HG03521 (cell line): Measurements from ENCODE around the gene SERPINE2.
A peak's percentile ranks its signal among the peaks of the same experiment; 100 is the strongest.

Source experiments
- ATAC-seq: cut with Tn5 transposase; IDR thresholded peaks from one replicate; pipeline ENCODE4 v1.9.1; 2021; ENCODE audit warnings: mild to moderate bottlenecking, moderate library complexity; ENCODE audit not compliant: unreplicated experiment

Gene SERPINE2

DNA sequence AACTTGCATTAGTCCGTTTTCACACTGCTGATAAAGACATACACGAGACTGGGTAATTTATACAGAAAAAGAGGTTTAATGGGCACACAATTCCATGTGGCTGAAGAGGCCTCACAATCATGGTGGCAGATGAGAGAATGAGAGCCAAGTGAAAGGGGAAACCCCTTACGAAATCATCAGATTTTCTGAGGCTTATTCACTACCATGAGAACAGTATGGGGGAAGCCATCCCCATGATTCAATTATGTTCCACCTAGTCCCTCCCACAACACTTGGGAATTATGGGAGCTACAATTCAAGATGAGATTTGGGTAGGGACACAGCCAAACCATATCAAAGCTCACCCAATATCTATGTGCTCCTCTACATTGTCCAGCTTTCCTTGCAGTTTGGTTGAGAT lies 16.0 kb upstream of the SERPINE2 start:
- no peak for ATAC-seq

DNA sequence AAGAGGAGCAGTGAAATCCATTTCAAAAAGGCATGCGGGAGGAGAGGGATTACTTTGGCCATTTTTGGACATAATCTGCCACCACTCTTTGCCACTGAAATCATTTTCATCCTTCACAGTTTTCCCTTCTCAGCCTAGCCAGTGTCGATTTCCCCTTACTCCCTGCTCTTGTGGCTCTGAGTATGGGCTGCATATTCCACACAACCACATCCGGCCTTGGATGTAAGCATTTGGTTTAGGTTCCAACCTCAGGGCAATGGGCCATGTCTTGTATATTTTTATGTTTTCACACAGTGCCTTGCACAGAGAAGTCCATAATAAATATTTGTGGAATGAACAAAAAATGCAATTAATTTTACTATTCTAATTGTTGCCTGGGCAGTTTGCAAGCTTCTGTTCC lies 7.7 kb upstream of the SERPINE2 start:
- ATAC-seq, result no peak

DNA sequence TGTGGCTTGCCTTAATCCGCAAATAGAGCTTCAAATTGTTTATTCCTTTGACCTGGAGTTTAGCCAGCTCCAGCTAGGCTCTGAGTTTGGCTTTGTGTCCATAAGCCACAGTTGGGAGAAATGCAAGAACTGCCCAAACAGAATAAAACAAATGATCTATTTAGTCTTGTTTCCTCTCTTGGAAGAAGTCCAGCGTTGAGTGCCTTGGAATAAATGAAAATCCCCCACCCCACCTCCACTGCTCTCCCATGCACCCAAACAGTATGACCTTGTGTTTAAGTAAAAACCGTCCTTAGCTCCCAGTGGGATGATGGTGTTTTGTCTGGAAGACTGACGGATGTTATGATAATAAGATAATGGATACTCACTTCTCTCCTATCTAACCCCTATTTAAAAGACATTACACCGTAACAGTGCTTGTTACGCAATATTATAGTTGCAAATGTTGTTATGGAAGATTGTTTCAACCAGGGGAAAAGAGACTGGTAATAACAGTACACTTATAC lies 3.2 kb upstream of the SERPINE2 start:
- no peak for ATAC-seq

DNA sequence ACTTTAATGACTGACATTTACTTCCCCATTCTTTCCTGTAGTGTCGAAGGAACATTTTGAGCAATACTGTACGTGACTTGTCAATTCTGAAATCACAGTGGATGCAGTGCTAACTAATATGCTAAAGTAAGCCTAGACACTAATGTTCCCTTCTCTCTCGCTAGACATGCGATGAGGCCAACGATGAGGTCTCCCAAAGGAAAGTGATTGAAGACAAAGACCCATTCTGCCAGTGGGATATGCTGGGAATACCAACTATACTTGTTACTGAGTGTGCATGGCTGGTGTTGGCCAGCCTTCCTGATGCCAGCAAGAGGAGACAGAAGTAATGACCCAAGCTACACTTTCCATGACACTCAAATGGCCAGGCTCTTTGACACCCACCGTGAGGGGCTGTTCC lies 2.5 kb upstream of the SERPINE2 start:
- ATAC-seq, result no peak

DNA sequence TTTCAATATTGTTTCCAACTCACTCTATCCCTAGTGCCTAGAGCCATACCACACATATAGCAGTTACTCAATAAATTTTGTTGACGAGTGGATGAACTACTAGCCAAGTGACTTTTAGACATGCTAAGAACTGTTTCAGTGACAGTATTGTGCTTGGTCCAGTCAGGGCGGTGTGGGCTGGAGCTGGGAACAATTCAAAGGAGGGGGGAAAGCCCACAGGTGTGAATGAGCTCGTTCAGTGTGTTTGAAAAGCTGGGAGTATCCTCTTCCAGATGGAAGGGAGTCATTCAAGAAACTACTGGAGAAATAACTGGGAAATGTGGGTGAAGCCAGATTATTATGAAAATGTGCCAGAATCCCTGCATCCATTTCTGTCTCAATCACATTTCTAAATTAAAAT lies 1.7 kb upstream of the SERPINE2 start:
- ATAC-seq, result no peak

DNA sequence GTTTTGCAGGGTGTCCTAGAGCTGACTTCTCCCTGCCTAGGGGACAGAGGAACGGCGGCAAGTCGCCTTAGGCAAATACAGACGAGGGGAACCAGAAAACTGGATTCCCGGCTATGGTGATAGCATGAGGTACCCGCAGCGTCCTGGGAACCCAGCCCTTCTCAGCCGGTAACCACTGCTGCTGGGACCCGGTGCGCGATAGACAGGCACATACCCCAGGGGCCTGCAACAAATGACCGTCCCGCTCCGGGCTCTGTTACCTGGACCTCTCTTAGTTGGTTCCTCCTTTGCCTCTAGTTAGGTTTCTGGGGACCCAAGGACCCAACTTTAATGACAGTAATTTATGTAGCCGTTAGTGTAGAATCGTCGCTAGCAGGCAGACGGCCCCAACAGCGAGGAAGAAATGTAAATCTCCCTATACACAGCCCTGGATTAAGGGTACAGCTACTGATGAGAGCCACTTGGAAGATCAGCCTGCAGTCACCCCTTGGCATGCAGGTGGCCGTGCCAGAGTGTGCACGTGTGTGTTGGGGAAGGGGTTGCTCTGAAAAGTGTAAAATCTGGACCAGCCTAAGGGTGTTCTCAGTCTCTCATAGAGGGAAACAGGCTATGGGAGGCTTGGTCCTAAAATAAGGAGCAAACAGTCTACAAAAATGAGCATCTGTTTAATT lies 819 bp upstream of the SERPINE2 start:
- no peak for ATAC-seq

DNA sequence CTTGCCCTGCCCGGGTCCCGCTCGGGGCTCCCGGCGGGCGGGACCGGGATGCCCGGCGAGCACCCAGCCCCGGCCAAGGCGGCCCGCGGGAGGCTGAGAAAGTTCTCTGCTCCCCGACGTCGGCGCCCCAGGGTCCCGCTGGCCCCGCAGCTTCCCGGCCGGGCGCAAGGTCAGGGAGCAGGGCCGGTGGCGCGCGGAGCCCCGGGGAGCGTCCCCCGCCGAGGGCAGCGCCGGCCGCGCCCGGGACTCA lies 331 bp downstream of the SERPINE2 start:
- peak; percentile 34 for ATAC-seq

DNA sequence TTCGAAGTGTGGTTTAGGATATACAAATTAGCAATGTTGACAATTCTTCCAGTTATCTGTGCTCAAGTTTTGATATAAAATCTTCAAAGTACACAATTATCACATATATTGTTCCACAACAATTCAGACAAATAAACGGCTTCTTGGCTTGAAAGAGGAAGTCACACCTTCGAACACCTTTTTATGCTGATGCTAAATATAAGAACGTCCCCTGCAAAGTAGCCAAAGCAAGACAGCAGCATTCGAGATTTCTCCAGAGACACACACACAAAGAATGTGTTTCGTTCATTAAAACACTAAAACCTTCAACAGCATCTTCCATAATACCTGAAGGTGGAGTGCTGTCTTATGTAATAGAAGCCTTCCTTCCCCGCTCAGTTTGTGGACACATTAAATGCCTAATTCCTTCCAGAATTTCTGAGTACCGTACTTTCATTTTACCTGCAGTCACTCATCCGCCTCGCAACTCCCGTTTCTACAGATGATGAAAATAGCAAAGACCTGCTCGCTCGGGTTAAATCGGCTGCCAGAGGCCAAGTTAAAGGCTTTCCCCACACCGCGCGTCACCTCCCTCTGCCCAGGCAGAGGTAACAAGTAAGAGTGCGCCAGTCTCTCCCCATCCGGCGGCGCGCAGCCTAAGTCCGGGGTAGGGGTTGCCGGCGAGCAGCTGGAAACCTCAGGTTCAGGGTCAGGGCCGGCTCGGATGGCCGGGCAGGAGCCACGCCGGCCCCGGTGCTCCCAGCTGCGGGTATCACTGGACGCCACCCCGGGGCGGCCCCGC lies 847 bp downstream of the SERPINE2 start:
- peak; percentile 41 for ATAC-seq

DNA sequence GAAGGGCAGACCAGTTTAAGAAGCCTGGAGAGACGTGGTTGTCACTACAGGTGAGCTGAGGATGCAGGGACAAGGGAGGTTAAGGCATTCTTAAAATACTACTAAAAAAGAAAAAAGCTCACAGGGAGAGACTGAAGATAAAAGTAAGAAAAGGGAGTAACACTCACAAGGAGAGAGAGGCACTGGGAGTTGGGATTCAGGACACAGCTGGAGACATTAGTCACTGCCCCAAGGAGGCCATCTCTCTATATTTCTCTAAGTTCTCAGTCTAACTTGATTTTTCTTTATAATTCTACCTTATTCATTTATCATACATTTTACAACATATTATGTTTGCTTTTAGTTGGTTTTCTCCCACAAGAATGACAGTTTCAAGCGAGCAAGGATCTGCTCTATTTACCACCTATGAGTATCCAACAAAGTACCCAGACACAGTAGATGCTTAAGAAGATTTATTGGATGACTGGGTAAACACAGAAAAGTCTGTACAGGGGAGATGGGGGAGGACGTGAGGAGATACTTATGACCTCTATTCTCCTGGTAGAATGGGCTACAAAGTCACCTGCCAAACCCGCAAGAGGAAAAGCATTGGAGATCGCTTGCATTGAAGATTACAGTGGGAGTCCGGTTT lies 2.2 kb downstream of the SERPINE2 start:
- no peak for ATAC-seq

DNA sequence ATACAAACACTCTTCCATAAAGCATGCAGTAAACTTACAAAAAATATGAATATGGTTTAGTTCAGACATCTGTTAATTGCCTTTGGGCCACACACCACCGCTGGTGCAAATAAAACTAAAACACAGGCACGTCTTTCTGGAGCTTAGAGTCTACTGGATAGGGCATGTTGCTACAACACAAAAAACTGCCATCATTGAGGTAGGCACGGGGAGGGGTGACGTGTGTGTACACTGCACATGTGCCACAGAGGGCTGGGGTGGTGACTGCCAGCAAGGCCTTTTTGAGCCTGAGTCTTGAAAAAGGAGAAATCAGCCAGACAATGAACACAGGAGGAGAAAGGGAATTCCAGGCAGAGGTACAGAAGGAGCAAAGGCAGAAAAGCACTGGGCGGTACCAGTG lies 5.1 kb downstream of the SERPINE2 start:
- ATAC-seq, result no peak

DNA sequence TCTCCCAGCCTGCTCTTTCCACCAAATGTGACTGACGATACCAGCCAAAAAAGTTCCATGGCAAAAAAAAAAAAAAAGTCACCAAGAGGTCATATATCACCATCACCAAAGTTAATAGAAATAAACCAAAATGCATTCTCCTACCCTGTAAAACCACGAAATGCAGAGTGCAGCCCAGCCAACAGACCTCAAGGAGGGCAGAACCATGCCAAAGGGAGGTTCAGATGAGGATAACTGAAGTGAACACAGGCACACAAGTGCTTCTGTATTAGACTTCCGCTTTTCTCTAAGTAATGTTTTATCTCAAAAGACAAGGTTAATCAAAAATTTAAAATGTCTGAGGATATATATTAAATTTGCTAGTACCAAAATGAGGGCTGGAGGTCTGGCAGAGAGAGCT lies 5.5 kb downstream of the SERPINE2 start:
- ATAC-seq, result no peak

DNA sequence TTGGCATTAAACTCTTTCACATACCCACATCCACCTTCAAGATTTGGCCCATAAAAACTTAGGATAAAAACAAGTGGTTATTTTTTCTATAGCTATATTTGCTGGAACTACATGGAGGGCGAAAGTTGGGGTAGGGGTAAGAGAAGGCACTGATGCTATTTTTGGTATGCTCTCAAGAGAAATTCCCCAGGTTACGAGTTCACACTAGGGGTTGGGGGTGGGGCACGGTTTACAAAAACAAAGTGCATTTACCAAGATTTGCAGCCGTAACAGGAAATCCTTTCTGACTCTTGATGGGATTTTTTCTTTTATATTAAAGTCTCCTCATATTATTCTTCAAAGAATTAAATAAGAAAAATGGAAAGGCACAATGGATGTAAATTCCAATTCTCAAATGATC lies 6.8 kb downstream of the SERPINE2 start:
- ATAC-seq, result no peak

DNA sequence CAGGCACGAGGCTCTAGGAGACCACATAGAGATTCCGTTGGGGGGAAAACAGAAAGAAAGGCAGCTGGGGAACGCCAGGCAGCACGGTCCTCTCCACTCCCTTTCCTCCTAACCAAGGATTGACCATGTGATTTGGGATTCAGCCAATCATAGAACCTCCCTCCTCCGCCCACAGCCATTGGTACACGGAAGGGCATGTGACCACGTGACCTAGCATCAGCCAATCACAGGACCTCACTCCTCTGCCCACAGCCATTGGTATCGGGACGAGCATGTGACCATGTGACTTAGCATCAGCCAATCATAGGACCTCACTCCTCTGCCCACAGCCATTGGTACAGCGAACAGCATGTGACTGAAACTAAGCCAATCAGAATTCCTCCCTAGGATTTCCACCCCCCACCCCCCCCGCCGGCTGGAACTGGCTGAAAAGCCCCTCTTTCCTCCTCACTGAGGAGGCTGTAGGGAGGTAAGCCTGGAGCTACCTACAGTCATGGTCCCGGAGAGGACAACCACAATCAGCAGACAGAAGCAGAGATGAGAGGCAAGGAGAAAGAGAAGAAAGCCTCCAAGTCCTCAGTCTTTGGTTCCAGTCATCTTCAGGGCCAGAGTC lies 7.6 kb downstream of the SERPINE2 start:
- no peak for ATAC-seq

DNA sequence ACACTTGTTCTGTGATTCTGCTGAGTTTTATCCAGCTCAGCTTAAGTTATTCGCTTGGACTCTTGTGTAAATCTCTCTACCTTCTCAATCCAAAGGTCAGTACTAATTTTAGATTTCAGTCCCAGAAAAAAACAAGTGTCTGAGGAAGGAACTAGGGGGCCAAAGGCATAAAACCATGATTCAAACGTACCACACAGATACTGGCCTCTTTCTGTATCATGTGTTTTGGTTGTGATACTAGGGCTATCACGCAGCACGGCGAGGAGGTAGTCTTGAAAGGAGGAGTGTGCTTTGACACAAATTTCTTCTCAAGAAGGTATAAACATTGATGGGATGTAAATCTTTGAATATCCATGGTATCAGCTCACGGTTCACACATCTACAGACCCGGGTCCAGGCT lies 8.3 kb downstream of the SERPINE2 start:
- ATAC-seq, result no peak

DNA sequence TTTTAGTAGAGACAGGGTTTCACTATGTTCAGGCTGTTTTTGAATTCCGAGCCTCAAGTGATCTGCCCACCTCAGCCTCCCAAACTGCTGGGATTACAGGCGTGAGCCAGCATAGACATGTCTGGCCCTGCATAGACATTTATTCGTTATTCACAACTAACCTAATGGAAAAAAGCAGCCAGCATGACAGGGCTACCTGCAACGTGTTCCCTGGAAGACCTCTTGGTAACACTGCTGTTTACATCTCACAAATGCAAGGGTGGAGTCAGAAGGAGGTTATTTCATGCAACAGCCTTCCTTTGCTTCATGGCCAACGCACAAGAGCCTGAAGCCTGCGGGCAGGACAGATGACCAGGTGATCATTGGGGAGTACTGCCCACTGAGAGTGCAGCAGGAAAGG lies 9.2 kb downstream of the SERPINE2 start:
- ATAC-seq, result no peak

DNA sequence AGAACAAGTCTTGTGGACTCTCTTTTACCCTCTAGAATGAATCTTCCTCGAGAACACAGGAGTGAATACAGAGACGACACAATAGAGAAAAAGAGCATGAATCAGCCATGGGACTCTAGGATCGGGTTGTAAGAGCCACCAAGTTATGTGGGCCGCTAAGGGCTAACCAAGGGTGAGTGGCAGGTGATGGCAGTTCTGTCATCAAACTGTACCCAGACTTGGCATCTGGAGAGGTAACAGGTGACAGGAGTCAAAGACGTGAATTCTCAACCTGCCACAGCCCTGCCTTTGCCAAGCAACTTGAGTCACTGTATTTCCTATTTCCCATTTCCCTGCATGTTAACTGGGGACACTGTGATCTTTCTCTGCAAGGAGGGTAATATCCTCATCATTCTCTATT lies 11.2 kb downstream of the SERPINE2 start:
- ATAC-seq, result no peak

DNA sequence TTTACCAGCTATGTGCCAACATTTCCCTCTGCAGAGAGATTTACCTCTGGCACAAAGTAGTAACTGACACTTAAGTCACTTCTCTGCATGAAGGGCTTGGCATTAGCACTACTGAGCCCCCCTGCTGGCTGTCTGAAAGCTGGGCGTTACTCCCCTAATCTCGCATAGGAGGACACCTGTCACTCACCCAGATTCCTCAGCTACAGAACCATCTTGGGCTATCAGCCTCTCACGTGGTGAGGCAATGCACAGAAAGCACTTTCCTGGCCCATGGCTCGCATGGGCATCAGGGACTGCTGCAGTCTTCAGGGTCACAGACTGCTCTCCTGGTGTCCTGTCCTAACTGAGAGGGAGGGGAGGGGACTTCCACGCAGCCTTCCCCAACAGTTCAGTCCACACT lies 12.0 kb downstream of the SERPINE2 start:
- no peak for ATAC-seq

DNA sequence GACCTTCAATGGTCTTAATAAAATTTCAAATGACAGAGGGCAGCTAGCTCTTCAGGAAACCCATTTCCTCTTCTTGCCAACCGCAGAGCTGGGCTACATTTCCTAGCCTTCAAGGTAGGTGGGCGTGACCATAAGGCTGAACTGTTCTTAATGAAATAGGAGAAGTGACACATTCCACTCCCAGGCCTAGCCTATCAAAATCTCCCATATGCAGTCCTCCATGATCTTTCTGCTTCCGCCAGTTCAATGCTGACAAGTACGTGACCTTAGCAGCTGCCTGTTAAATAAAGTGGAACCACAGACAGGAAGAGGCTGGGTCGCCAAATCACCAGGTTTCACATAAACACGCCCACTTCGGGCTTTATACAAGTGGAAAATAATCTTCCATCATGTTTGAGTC lies 13.2 kb downstream of the SERPINE2 start:
- ATAC-seq, result peak; percentile 88

DNA sequence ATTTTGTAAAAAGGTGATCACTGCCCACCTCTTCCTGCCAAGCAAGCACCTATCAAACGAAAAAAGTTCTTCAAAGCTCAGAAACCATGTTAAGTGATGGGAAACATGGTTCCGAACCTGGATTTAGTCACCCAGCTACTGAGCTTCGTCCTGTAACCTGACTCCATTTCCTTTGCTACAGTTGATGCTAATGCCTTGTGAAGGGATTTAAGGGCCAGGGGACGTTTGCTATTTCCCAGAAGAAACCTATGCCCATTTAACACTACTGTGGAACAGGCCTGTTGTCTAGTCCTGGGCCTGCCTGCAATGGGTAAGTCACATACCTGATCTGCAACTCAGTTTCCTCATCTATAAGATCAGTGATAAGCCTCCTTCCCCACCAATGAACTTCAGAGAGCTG lies 14.8 kb downstream of the SERPINE2 start:
- no peak for ATAC-seq

DNA sequence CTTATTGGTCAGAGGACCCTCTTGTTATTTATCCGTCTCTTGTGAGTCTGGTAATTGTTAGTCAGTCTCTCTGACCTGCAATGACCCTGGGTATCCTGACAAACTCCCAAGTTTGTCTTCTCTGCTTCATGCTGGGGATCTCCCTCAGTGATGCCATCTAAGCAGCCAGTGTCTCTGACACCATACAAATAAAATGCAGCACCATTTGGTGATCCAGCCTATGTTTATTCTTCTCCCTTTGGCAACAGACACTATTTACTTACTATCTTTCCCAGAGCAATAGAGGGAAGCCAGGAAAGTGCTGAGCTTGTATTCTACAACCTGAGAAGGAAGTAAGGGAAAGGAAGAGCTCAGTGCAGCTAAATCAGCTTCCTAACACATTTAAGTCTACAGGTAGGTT lies 15.9 kb downstream of the SERPINE2 start:
- ATAC-seq, result no peak

DNA sequence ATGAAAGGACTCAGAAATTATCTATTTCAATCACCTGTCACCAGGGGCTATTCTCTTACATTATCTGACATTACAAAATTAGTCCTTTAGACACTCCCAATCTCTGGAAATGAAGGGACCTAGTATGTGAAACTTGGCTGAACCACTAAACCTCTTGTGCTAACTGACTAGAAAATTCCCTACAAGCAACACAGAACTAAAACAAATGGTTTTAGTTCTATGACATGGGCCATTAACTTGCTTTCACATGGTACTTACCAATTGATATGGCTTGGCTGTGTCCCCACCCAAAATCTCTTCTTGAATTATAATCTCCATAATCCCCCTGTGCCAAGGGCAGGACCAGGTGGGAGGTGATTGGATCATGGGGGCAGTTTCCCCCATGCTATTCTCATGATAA lies 16.6 kb downstream of the SERPINE2 start:
- ATAC-seq, result no peak

DNA sequence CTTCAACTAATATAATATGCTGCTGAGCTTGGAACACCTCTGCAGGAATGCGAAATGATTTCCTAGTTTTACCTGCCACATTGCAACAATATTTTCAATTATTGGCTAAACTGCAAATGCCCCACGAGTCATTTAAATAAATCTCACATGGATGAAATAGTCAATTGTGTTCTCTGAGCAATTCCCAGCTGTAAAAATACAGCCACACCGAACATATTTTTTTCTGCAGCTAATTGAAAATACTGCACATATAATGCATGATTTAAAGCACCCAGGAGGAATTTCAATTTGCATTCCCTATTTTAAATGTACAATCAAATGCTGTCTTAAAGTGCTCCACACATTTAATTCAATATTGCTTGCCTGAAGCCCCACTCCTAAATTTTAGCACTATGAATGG lies 18.6 kb downstream of the SERPINE2 start:
- no peak for ATAC-seq
